GM19455 (cell line): ENCODE results near the gene PSPC1.
"Not testable (repeated sequence)": the region's sequence is repeated elsewhere in the genome, so short reads cannot be mapped to it uniquely, and the experiment has no call there.

ENCODE experiments used
- ATAC-seq: cut with Tn5 transposase; IDR thresholded peaks from one replicate; pipeline ENCODE4 v1.9.1; 2021; ENCODE audit not compliant: unreplicated experiment

PSPC1 gene

GRCh38 chr13:19764237-19764636, 18.5 kb downstream of the PSPC1 start:
- no peak for ATAC-seq

DNA sequence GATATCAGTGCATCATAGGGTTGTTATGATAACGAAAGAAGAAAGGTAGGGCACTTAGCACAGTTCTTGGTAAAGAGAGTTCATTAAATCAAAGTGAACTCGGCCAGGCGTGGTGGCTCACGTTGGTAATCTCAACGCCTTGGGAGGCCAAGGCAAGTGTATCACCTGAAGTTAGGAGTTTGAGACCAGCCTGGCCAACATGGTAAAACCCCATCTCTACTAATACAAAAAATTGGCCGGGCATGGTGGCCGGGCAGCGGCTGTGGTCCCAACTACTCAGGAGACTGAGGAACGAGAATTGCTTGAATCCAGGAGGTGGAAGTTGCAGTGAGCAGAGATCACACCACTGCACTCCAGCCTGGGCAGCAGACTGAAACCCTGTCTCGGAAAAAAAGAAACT, 19.1 kb downstream of the PSPC1 start:
- ATAC-seq: no peak

DNA sequence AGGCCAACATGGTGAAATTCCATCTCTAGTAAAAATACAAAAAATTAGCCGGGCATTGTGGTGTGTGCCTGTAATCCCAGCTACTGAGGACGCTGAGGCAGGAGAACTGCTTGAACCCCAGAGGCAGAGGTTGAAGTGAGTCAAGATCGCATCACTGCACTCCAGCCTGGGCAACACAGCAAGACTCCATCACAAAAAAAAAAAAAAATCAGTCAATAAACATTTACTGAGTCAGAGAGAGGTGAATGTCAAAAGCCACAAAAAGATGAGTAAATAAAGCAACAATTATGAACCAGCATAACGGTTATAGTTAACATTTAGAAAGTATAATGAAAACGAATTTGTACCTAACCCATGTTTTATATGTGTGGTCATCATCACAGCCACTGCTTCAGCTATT, 23.1 kb downstream of the PSPC1 start:
- ATAC-seq: no peak

DNA sequence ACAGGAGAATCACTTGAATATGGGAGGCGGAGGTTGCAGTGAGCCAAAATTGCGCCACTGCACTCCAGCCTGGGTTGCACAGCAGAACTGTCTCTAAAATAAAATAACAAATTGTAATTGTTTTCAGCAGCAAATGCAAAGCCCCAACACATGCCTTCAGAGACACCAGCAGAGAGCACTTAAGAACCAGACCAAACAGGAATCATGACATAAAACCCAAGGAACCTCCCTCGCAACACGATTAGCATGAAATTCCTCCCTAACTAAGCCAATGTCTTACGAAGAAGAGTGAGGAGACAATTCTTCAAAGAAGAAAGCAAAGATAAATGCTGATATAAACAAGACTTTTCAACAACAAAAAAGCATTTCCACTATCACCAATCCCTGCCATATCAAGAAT, 40.1 kb downstream of the PSPC1 start:
- no peak for ATAC-seq

GRCh38 chr13:19737844-19738557, 44.7 kb downstream of the PSPC1 start:
- ATAC-seq: no peak

DNA sequence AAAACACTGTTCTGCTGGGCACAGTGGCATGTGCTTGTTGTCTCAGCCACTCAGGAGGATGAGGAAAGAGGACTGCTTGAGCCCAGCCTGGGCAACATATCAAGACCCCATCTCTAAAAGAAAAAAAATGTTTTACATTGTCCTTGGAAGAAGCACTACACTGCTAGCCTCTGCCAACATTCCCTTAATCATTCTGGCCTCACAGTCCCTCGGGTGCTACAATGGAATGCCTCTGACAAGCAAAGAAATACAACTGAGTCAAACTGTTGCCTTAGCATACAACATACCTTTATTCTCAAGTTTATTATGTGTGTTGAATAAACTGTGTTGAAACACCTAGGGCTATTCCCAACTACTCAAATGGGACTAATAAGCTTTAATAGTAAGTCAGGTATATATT, 56.1 kb downstream of the PSPC1 start:
- no peak for ATAC-seq

DNA sequence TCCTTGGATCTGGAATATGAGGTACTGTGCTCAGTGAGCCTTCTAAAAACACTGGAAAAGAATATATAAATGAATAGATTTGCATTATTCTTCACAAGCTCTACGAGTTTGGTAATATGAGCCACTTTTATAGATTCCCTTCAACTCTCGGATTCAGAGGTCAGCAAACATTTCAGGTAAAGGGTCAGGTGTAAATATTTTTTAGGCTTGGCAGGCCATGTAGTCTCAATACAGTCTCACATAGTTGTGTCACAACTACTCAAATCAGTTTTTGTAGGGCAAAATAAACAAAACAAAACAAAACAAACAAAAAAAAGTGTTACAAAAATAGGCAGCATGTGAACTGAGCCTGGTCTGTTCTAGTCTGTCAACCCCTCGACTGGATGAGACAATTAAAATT, 57.4 kb downstream of the PSPC1 start:
- ATAC-seq: no peak

DNA sequence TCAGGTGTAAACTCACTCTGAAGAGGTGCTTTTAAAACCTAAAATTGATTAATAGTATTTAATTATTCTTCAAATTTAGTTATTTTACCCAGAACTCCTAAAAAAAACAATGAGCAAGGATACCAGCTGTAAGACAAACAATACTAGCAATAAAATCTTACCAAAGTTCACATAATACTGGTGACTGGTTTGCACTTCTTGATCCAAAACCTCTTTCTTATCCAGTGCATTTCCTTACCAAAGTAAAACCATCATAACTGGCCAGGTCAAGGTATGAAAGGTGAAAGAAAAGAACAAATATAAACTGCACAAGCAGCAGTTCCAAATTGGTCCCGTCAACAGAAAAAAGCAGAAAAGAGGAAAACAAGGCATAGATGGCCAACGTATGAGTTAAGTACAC, 62.7 kb downstream of the PSPC1 start:
- no peak for ATAC-seq

- ATAC-seq: no peak
Measured at GRCh38 chr13:19713186-19713965, 69.4 kb downstream of the PSPC1 start.

GRCh38 chr13:19709782-19710181, 73.0 kb downstream of the PSPC1 start:
- ATAC-seq: not testable (repeated sequence)

DNA sequence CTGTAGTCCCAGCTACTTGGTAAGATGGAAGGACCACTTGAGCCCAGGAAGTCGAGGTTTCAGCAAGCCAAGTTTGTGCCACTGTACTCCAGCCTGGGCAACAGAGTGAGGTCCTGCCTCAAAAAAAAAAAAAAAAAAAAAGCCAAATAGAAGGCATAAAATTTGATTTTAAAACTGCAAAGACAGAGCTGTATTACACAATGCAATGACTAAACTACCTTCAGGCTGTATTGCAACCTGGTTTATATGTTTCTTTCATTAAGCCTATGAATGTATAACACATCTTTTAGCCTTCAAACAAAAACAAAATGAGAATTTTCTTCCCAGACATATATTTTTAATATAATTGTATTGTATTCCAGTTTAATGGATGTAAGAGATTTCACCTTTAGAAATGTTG, 73.7 kb downstream of the PSPC1 start:
- not testable (repeated sequence) for ATAC-seq

- not testable (repeated sequence) for ATAC-seq
Measured at GRCh38 chr13:19704256-19704655, 78.5 kb downstream of the PSPC1 start.

- not testable (repeated sequence) for ATAC-seq
Measured at GRCh38 chr13:19701619-19702018, 81.1 kb downstream of the PSPC1 start.

- not testable (repeated sequence) for ATAC-seq
Measured at GRCh38 chr13:19700963-19701362, 81.8 kb downstream of the PSPC1 start.

- ATAC-seq: no peak
Measured at GRCh38 chr13:19695829-19696228, 86.9 kb downstream of the PSPC1 start.

- no peak for ATAC-seq
Measured at GRCh38 chr13:19695428-19695827, 87.3 kb downstream of the PSPC1 start.

- not testable (repeated sequence) for ATAC-seq
Measured at GRCh38 chr13:19691447-19691846, 91.3 kb downstream of the PSPC1 start.

DNA sequence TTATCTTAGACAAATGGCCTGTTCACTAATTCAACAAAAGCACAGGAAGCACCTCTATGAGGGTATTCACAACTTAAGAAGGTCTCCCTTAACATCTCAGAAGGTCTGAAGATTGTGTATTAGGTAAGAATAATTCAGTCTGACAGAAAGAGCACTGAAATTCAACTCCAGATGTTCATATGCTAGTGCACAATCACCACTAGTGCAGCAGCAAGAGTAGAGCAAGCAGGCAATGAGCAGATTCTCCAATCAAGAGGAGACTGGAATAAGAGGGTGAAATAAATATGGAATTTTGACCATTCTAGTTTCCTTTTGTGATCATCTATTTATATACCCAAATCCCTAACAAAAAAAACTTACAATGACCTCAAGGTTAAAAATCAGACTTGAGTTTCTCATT, 97.3 kb downstream of the PSPC1 start:
- no peak for ATAC-seq

DNA sequence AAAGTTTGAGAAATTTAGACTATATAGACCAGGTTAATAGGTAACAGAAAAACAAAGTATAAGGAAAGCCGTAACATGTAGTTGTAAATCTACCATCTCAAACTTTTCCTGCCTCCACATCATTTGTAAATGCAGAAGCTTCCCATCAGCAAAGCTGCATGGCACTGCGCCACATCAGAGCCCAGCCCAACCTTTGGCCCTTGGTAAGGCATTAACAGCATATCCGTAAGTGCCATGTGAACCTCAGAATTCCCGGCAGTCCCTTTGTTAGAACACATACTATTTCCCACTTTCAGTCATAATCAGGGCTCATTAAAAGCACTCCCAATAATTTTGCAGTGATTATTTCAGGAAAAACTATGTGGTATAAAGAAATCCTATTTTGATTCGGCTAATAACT, 97.7 kb downstream of the PSPC1 start:
- ATAC-seq: no peak

GRCh38 chr13:19681517-19681916, 101.2 kb downstream of the PSPC1 start:
- ATAC-seq: no peak

- no peak for ATAC-seq
Measured at GRCh38 chr13:19680751-19681150, 102.0 kb downstream of the PSPC1 start.

- no peak for ATAC-seq
Measured at GRCh38 chr13:19676168-19676567, 106.6 kb downstream of the PSPC1 start.
